NCI-H1105 treated with DMSO at 0.1 percent for 48 hours (cell line): ENCODE results near the gene ZNRF1.
"Not testable (repeated sequence)": the region's sequence is repeated elsewhere in the genome, so short reads cannot be mapped to it uniquely, and the experiment has no call there.

Source experiments
- DNase-seq: peaks from one replicate; lab custom pipeline; 2025; lab: John Stamatoyannopoulos, UW

The ZNRF1 gene

GRCh38 chr16:75002474-75002873, 3.6 kb downstream of the ZNRF1 start:
- no peak for DNase-seq

- no peak for DNase-seq
These were observed 5.1 kb downstream of the ZNRF1 start for GRCh38 chr16:75003931-75004330.

- no peak for DNase-seq
These were observed 5.6 kb downstream of the ZNRF1 start for GRCh38 chr16:75004460-75004859.

GRCh38 chr16:75005697-75006096, 6.9 kb downstream of the ZNRF1 start:
- no peak for DNase-seq

- DNase-seq: no peak
These were observed 8.6 kb downstream of the ZNRF1 start for GRCh38 chr16:75007443-75007842.

- DNase-seq: no peak
These were observed 11.6 kb downstream of the ZNRF1 start for GRCh38 chr16:75010427-75010826.

- DNase-seq: no peak
These were observed 12.9 kb downstream of the ZNRF1 start for GRCh38 chr16:75011634-75012307.

- no peak for DNase-seq
These were observed 13.7 kb downstream of the ZNRF1 start for GRCh38 chr16:75012380-75013081.

- not testable (repeated sequence) for DNase-seq
These were observed 14.3 kb downstream of the ZNRF1 start for GRCh38 chr16:75013123-75013522.

GRCh38 chr16:75014318-75014717, 15.5 kb downstream of the ZNRF1 start:
- DNase-seq: no peak

- DNase-seq: not testable (repeated sequence)
These were observed 17.7 kb downstream of the ZNRF1 start for GRCh38 chr16:75016451-75017081.

- no peak for DNase-seq
These were observed 19.1 kb downstream of the ZNRF1 start for GRCh38 chr16:75017670-75018525.

GRCh38 chr16:75019007-75019406, 20.2 kb downstream of the ZNRF1 start:
- no peak for DNase-seq

GRCh38 chr16:75019586-75019985, 20.8 kb downstream of the ZNRF1 start:
- no peak for DNase-seq

GRCh38 chr16:75021410-75021809, 22.6 kb downstream of the ZNRF1 start:
- no peak for DNase-seq

GRCh38 chr16:75022567-75022966, 23.7 kb downstream of the ZNRF1 start:
- no peak for DNase-seq

GRCh38 chr16:75023009-75023408, 24.2 kb downstream of the ZNRF1 start:
- DNase-seq: no peak

GRCh38 chr16:75024182-75024581, 25.4 kb downstream of the ZNRF1 start:
- no peak for DNase-seq

GRCh38 chr16:75024594-75024993, 25.8 kb downstream of the ZNRF1 start:
- no peak for DNase-seq

- no peak for DNase-seq
These were observed 26.9 kb downstream of the ZNRF1 start for GRCh38 chr16:75025761-75026160.

- DNase-seq: not testable (repeated sequence)
These were observed 27.5 kb downstream of the ZNRF1 start for GRCh38 chr16:75026239-75026891.

- DNase-seq: no peak
These were observed 28.1 kb downstream of the ZNRF1 start for GRCh38 chr16:75026892-75027391.
